OCI-LY7 (cell line): ENCODE results near the gene SPATS2L.

Experiments used
- EZH2phosphoT487 ChIP-seq: fragments of 200-600 bp; sonication (generic); IDR thresholded peaks from 2 replicates; pipeline ENCODE4 v1.6.1; 2018; ENCODE audit warnings: low read depth, borderline replicate concordance, mild to moderate bottlenecking, mixed run types, antibody characterized with exemption, low read length, moderate library complexity, mixed read lengths
- TF ChIP-seq, protein P1 (sequence below): fragments of 200-600 bp; sonication (generic); conservative IDR thresholded peaks from 2 replicates; pipeline ENCODE4 v1.5.1; 2014; ENCODE audit warnings: mild to moderate bottlenecking, antibody characterized with exemption, low read length, moderate library complexity, mixed read lengths

DNA sequence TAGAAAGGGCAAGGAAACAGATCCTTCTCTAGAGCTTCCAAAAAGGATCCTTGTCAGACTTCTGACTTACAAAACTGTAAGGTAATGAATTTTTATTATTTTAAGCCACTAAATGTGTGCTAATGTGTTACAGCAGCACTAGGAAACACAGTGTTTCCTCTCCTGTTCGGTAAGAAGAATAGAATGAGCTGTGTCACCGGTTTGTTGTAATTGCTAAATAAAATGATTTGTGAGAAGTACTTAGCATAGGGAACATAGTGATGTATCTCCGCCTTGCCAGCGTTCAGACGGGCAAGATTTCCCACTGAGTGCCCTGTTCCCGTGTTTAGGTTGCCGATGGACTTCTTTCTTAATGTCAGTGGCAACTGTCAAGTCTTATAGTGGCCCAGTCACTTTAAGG lies 57.6 kb downstream of the SPATS2L start:
- TF ChIP-seq, protein P1, sequence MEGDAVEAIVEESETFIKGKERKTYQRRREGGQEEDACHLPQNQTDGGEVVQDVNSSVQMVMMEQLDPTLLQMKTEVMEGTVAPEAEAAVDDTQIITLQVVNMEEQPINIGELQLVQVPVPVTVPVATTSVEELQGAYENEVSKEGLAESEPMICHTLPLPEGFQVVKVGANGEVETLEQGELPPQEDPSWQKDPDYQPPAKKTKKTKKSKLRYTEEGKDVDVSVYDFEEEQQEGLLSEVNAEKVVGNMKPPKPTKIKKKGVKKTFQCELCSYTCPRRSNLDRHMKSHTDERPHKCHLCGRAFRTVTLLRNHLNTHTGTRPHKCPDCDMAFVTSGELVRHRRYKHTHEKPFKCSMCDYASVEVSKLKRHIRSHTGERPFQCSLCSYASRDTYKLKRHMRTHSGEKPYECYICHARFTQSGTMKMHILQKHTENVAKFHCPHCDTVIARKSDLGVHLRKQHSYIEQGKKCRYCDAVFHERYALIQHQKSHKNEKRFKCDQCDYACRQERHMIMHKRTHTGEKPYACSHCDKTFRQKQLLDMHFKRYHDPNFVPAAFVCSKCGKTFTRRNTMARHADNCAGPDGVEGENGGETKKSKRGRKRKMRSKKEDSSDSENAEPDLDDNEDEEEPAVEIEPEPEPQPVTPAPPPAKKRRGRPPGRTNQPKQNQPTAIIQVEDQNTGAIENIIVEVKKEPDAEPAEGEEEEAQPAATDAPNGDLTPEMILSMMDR = no peak
- TF ChIP-seq EZH2phosphoT487 = no peak
